Measurements from ENCODE around the gene ARL8A. TPM values are rescaled to one million over a fixed set of nuclear protein-coding genes. Genes with fewer than 3 reads are reported as not detected.

ARL8A gene
- total and polyA plus RNA-seq, 7 experiments from 2014 or later, result 5.5 to 99.4 (median 47.1) TPM

DNA sequence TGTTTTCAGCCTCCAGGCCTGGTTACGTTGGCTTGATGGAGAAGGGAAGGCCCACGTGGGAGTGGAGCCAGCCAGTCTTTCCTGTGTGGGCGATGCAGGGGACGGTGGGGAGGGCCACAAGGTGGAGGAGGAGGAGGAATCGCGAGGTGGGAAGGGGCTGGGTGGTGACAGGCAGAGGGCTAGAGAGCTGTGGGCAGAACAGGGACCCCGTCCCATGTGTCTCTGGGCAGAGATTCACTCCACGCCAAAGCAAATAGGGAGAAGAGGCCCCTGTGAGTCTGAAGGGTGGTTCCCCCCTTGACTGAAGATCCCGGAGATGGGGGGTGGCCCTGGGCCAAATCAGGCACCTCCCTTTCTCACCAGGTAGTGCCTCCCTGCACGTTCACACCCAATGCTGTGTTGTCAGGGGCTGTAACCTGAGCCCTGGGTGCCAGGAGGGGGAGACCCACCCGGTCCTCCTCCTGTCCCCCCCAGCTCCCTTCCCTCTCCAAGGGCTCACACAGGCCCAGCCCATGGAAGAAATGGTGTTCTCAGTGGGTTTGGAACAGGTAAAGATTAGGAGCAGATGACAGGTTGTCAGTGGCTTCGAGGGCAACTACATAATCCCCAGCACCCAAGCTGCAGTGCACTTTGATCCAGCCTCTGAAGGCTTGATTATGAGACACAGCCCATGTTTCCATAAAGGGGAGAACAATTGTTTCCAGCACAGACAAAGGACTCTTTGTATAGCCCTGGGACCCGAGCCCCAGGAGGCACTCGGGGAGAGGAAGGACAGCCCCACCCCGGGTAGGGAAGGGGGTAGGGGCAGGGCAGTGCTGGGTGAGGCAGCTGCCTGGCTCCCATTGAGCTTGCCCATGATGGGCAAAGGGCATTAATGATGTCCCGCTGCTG is 59.5 kb downstream of the ARL8A start:
- Histone ChIP-seq H3K4me3 (ENCODE audit: low read length) (no peak overlapping the region), H3K36me3 (ENCODE audit: control insufficient read depth in 2 of 3, insufficient read depth in 3 of 3, low read length in 3 of 3) (no peaks in the 10 kb centered on the region), H3K27me3 (ENCODE audit: control insufficient read depth in 2 of 2, insufficient read depth in 2 of 2, low read length in 2 of 2) (no peaks in the 10 kb centered on the region), H3K4me1 (ENCODE audit: control insufficient read depth in 2 of 2, insufficient read depth in 2 of 2, low read length in 2 of 2) (no peaks in the 10 kb centered on the region), H3K9me3 (ENCODE audit: control insufficient read depth in 2 of 3, low read length in 3 of 3) (no peaks in the 10 kb centered on the region), H3K27ac (ENCODE audit: low read depth, low read length) (no peak overlapping the region)
- H3K9me3 Mint-ChIP-seq, result no peaks in the 10 kb centered on the region
- CTCF ChIA-PET, result no interaction called here
- H3K27ac Mint-ChIP-seq, result no peak overlapping the region
- ATAC-seq, result no peak
- intact Hi-C loops (cut with micrococcal nuclease), result no loop called here
- no peak overlapping the region for H3K4me3 Mint-ChIP-seq
- POLR2A ChIA-PET, result no interaction called here
- H3K4me1 Mint-ChIP-seq, result no peaks in the 10 kb centered on the region
- DNase-seq, result no peak
- H3K36me3 Mint-ChIP-seq, result no peaks in the 10 kb centered on the region
- peaks cover 0 to 8% (median 0%) of the 10 kb centered on the region in 5 donors for H3K27me3 Mint-ChIP-seq

Other genes starting within 250 kb of the ARL8A start
- not detected for gene LMOD1, start 198.2 kb downstream of the ARL8A start, total RNA-seq
- not detected for gene LMOD1, start 198.2 kb downstream of the ARL8A start, polyA plus RNA-seq
- 10 to 100 TPM; 27.1 to 58.4 (median 43.1) TPM for gene TIMM17A, start 189.2 kb downstream of the ARL8A start, total RNA-seq
- 10 to 100 TPM; 20.6 to 25.5 TPM for gene TIMM17A, start 189.2 kb downstream of the ARL8A start, polyA plus RNA-seq
- gene RNPEP, start 162.1 kb downstream of the ARL8A start, total RNA-seq, result 10 to 100 TPM; 19.4 to 43.4 (median 26.8) TPM
- 10 to 100 TPM; 23.1 to 30.2 TPM for gene RNPEP, start 162.1 kb downstream of the ARL8A start, polyA plus RNA-seq
- 1 to 10 TPM in 3 of 5 experiments, under 1 TPM in 2; 0.19 to 2.8 (median 2.0) TPM for gene ELF3, start 134.2 kb downstream of the ARL8A start, total RNA-seq
- under 1 TPM in 1 of 2 donors, not detected in 1; 0.29 TPM for gene ELF3, start 134.2 kb downstream of the ARL8A start, polyA plus RNA-seq
- gene GPR37L1, start 21.8 kb downstream of the ARL8A start, total RNA-seq, result not detected
- under 1 TPM; 0.02 to 0.09 TPM for gene GPR37L1, start 21.8 kb downstream of the ARL8A start, polyA plus RNA-seq
- 100 to 1,000 TPM in 2 of 5 experiments, 10 to 100 TPM in 3; 43.2 to 258 (median 97.0) TPM for gene PTPN7, start 15.9 kb upstream of the ARL8A start, total RNA-seq
- 10 to 100 TPM; 40.4 to 78.6 TPM for gene PTPN7, start 15.9 kb upstream of the ARL8A start, polyA plus RNA-seq
- 1 to 10 TPM in 1 of 5 experiments, under 1 TPM in 3, not detected in 1; 0.16 to 5.8 (median 0.67) TPM for gene LGR6, start 49.1 kb upstream of the ARL8A start, total RNA-seq
- under 1 TPM; 0.22 to 0.29 TPM for gene LGR6, start 49.1 kb upstream of the ARL8A start, polyA plus RNA-seq
- gene UBE2T, start 197.2 kb upstream of the ARL8A start, total RNA-seq, result 10 to 100 TPM in 1 of 5 experiments, 1 to 10 TPM in 3, under 1 TPM in 1; 0.82 to 51.1 (median 3.5) TPM
- 10 to 100 TPM in 1 of 2 donors, 1 to 10 TPM in 1; 9.5 to 11.6 TPM for gene UBE2T, start 197.2 kb upstream of the ARL8A start, polyA plus RNA-seq
- gene PPP1R12B, start 204.0 kb upstream of the ARL8A start, total RNA-seq, result 10 to 100 TPM; 23.6 to 38.1 (median 31.0) TPM
- 1 to 10 TPM; 5.2 to 6.7 TPM for gene PPP1R12B, start 204.0 kb upstream of the ARL8A start, polyA plus RNA-seq